GM21529 (cell line): Measurements from ENCODE around the gene PATL2.
"Not testable (repeated sequence)": the region's sequence is repeated elsewhere in the genome, so short reads cannot be mapped to it uniquely, and the experiment has no call there.

Experiments used
- ATAC-seq: cut with Tn5 transposase; IDR thresholded peaks from one replicate; pipeline ENCODE4 v1.9.1; 2021; ENCODE audit not compliant: unreplicated experiment

Gene PATL2

GRCh38 chr15:44692659-44693058 lies 18.5 kb downstream of the PATL2 start:
- ATAC-seq = no peak

GRCh38 chr15:44690245-44690644 lies 20.9 kb downstream of the PATL2 start:
- ATAC-seq = not testable (repeated sequence)

- not testable (repeated sequence) for ATAC-seq
These were observed 21.8 kb downstream of the PATL2 start for GRCh38 chr15:44689318-44689717.

GRCh38 chr15:44682809-44683682 lies 28.1 kb downstream of the PATL2 start:
- not testable (repeated sequence) for ATAC-seq

- ATAC-seq = no peak
These were observed 28.9 kb downstream of the PATL2 start for GRCh38 chr15:44682211-44682610.

GRCh38 chr15:44676676-44677075 lies 34.4 kb downstream of the PATL2 start:
- ATAC-seq = peak; percentile 40

- no peak for ATAC-seq
These were observed 35.2 kb downstream of the PATL2 start for GRCh38 chr15:44675911-44676310.

GRCh38 chr15:44673639-44674038 lies 37.5 kb downstream of the PATL2 start:
- no peak for ATAC-seq

GRCh38 chr15:44670087-44670950 lies 40.8 kb downstream of the PATL2 start:
- no peak for ATAC-seq

- no peak for ATAC-seq
These were observed 42.2 kb downstream of the PATL2 start for GRCh38 chr15:44668921-44669320.

- ATAC-seq = no peak
These were observed 44.1 kb downstream of the PATL2 start for GRCh38 chr15:44667039-44667360.

GRCh38 chr15:44666210-44667038 lies 44.7 kb downstream of the PATL2 start:
- ATAC-seq = peak; percentile 27

GRCh38 chr15:44663410-44664308 lies 47.5 kb downstream of the PATL2 start, which contains the start of gene SPG11:
TSS of gene SPG11 (minus strand) at chr15:44663662. CDS start at chr15:44663647, 15 bp downstream.
- peak; percentile 73 for ATAC-seq

- peak; percentile 45 for ATAC-seq
These were observed 48.4 kb downstream of the PATL2 start for GRCh38 chr15:44662478-44663409.

- ATAC-seq = no peak
These were observed 49.5 kb downstream of the PATL2 start for GRCh38 chr15:44661576-44661975.

GRCh38 chr15:44659056-44659455 lies 52.1 kb downstream of the PATL2 start:
- no peak for ATAC-seq

- ATAC-seq = no peak
These were observed 53.7 kb downstream of the PATL2 start for GRCh38 chr15:44657378-44657777.

GRCh38 chr15:44656913-44657312 lies 54.2 kb downstream of the PATL2 start:
- no peak for ATAC-seq

- ATAC-seq = no peak
These were observed 54.8 kb downstream of the PATL2 start for GRCh38 chr15:44656298-44656697.
